Fibroblast of villous mesenchyme (primary cell): ENCODE measurements around the gene CBFA2T3. TPM values are rescaled to one million over a fixed set of nuclear protein-coding genes. Genes with fewer than 3 reads are reported as not detected.

Experiments
- DNase-seq: peaks from one replicate; pipeline ENCODE4 v3.0.0-alpha.2; 2010; ENCODE audit warnings: low read depth
- H3K4me3 ChIP-seq: 2 replicates; pipeline ENCODE4 v1.5.1; 2011; ENCODE audit warnings: low read depth, mild to moderate bottlenecking, low read length
- total RNA-seq: library from RNA; depleted of rRNA; stranded (reverse); fragments of >200 nt; gene quantifications from 2 replicates; pipeline ENCODE4 v1.2.3, GENCODE V29; 2012
- TF ChIP-seq, protein P1 (sequence below): IDR thresholded peaks from 2 replicates; pipeline ENCODE4 v1.5.1; 2012; ENCODE audit warnings: low read depth, mild to moderate bottlenecking, low read length; ENCODE audit not compliant: insufficient read depth

Gene CBFA2T3
- total RNA-seq, 1 donor, result not detected

DNA sequence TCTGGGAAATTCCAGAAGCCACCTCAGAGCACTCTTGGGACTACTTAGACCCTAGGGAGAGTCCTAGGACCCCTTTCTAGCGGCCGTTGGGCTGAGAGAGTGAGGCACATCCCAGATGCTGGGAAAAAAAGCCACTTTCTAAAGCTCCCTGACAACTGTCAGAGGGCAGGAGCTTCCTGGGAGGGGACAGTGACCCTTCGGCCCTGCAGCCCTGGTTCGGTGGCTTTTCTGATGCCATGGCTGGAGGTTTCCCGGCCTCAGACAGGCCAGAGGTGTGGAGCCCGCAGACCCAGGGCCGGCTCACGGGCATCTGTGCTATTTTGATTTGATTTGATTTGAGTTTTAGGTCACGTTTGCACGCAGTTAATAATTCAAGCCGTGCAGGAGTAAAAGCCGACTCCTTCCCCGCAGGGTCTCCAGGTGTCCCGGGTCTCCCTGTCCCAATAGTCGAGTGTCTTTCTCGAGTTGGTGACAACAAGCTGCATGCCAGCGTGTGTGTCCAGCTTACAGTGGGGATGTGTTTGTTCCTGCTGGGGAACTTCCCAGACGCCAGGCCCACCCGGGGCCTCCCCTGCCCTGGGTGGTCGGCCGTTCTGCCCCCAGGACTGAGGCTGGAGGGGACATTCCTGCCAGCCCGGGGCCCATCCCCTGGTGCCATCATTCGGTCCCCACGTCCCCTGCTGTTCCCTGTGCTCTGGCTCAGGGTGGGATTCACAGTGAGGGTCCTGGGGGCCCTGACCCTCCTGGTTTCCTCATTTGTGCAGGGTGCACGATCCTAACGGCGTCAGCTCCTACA, 1.0 kb upstream of the CBFA2T3 start:
- DNase-seq, result no peak

DNA sequence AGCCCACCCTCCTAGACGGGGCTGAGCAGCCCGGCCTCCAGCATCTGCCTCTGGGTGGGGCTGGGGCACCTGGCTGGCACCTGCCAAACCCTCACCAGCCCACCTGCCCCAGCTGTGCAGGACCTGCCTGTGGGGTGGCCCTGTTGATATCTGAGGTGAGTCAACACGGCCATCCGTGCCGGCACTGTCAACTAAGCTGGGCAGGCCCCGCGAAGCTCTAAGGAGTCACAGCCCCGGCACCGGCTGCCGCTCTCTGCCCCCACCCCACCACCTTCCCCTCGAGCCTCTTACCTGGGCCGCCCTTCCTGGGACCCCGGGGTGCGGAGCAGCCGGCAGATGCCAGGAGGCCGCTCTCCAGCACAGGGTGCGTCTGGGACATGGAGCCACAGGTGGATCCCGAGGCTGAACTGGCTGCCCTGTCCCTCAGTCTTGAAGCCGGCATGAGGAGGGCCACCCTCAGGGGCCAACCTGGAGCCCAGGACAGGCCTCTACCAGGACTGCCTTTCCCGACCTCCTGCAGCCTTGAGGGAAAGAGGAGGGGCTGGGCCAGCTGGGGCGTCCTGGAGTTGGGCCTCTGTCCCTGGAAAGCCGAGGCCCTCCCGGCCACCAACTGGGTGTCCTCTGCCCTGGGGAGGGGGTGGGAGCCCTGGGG, 515 bp downstream of the CBFA2T3 start:
- TF ChIP-seq, protein P1, sequence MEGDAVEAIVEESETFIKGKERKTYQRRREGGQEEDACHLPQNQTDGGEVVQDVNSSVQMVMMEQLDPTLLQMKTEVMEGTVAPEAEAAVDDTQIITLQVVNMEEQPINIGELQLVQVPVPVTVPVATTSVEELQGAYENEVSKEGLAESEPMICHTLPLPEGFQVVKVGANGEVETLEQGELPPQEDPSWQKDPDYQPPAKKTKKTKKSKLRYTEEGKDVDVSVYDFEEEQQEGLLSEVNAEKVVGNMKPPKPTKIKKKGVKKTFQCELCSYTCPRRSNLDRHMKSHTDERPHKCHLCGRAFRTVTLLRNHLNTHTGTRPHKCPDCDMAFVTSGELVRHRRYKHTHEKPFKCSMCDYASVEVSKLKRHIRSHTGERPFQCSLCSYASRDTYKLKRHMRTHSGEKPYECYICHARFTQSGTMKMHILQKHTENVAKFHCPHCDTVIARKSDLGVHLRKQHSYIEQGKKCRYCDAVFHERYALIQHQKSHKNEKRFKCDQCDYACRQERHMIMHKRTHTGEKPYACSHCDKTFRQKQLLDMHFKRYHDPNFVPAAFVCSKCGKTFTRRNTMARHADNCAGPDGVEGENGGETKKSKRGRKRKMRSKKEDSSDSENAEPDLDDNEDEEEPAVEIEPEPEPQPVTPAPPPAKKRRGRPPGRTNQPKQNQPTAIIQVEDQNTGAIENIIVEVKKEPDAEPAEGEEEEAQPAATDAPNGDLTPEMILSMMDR, result no peak
- no peak for DNase-seq
- no peak overlapping the region for H3K4me3 ChIP-seq

More for the DNA sequence above, 1.0 kb upstream of the CBFA2T3 start:
- TF ChIP-seq, protein P1, result no peak
- H3K4me3 ChIP-seq, result no peak overlapping the region

DNA sequence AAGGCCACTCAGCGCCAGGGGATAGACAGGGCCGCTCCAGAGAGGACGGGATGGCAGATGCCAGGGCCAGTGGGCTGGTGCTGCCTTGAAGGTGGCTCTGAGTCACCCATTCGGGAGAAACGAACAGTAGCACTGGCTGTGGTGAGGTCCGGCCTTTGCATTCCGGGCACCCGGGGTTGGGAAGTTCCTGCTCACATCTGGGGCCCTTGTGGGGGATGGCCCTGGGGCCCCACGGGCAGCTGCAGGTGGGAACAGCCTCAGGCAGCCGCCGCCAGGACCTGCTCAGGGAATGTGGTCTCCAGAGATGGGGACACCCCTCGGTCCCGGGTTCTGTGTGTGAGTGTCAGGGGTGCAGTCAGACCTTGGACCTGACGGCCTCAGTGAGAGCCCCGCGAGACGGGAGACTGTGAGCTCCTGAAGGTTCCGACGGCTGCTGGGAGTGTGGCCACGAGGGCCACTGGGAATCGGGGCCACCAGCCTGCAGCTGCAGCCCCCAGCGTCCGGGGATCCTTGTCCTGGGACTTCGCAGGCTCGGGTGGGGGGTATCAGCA, 1.4 kb downstream of the CBFA2T3 start:
- no peak overlapping the region for H3K4me3 ChIP-seq
- no peak for DNase-seq
- TF ChIP-seq, protein P1, result no peak

DNA sequence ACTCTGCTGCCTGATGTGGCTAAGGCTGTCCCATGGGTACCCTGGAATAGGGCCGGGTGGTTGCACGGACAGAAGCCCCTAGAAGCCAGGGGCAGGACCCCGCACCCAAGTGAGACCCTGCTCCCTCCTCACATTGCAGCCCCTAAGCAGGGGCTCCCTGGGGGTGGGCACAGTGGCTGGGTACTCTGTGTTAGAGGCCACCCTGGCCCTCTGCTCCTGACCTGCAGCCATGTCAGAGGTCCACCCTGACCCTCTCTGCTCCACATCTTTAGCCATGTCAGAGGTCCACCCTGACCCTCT, 2.1 kb downstream of the CBFA2T3 start:
- H3K4me3 ChIP-seq, result no peak overlapping the region
- DNase-seq, result no peak
- TF ChIP-seq, protein P1, result no peak

DNA sequence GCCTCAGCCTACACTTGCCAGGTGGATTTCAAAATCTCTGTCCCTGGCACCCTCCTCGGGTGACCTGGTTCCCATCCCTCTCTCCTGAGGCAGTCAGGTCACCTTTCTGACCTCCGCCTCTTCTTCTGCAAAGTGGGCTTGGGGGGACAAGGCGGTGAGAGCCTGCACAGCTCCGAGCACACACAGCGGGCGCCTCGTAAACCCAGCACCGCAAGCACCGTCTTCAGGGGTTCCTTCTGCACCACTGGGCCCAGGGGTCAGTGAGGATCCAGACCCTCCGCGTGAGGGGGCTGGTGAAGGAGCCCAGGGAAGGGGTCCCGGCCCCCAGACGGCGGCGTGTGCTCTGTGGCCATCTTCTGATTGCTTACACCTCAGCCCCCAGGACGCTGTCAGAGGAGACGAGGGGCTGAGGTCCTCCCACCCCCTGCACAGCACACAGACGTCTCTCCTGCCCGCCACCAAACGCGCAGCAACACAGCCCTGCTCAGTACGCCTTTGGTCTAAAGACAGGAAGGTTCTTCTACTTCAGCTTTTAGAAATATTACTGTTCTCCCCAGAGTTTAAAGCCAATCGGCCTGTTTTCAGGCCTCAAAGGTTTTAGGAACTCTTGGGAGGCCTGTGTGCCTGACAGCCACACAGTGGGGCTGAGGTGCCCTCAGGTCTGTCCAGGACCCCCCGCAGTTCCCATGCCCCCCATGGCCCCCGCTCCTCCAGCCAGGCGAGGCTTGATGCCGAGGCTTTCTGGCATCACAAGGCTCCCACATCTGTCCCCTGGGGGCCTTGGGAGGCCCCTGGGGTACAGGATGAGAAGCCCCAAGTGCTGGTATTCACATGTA, 2.7 kb downstream of the CBFA2T3 start:
- TF ChIP-seq, protein P1, result no peak
- no peak for DNase-seq
- no peak overlapping the region for H3K4me3 ChIP-seq

DNA sequence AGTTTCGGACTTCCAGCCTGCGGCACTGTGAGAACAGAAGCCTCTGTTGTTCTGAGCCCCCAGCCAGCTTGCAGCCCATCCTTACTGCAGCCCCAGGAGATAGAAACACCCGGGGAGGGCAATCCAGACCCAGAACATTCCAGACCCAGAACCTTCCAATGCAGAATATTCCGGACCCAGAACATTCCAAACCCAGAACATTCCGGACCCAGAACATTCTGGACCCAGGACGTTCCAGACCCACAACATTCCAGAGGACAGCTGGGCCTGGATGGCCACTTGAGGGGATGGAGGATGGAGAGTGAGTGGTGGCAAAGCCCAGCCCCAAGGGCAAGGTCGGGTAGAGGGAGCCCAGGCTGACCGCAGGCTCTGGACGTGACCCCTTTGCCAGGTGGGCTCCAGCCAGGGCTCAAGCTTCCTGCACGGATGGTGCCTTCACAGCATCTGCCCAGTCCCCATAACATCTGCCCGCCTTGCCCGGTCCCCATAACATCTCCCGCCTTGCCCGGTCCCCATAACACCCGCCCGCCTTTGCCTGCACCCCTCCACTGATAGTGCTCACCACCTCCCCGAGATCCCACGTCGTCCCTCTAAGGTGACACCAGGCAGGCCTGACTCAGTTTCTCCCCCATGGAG, 3.5 kb downstream of the CBFA2T3 start:
- H3K4me3 ChIP-seq, result no peak overlapping the region
- no peak for DNase-seq
- TF ChIP-seq, protein P1, result no peak
